Diencephalon (tissue), 1 donor: ENCODE results near the gene HACD1. TPM values are rescaled to one million over a fixed set of nuclear protein-coding genes. Genes with fewer than 3 reads are reported as not detected.

ENCODE experiments used
- small RNA-seq: library from RNA; depleted of rRNA; stranded (forward); fragments of <200 nt; gene quantifications from one replicate; pipeline ENCODE3, GENCODE V24; 2014
- total RNA-seq: library from RNA; depleted of rRNA; stranded (reverse); fragments of >200 nt; gene quantifications from one replicate; pipeline ENCODE4 v1.2.3, GENCODE V29; 2014

The HACD1 gene, protein sequence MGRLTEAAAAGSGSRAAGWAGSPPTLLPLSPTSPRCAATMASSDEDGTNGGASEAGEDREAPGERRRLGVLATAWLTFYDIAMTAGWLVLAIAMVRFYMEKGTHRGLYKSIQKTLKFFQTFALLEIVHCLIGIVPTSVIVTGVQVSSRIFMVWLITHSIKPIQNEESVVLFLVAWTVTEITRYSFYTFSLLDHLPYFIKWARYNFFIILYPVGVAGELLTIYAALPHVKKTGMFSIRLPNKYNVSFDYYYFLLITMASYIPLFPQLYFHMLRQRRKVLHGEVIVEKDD
- 32.3 TPM for total RNA-seq

DNA sequence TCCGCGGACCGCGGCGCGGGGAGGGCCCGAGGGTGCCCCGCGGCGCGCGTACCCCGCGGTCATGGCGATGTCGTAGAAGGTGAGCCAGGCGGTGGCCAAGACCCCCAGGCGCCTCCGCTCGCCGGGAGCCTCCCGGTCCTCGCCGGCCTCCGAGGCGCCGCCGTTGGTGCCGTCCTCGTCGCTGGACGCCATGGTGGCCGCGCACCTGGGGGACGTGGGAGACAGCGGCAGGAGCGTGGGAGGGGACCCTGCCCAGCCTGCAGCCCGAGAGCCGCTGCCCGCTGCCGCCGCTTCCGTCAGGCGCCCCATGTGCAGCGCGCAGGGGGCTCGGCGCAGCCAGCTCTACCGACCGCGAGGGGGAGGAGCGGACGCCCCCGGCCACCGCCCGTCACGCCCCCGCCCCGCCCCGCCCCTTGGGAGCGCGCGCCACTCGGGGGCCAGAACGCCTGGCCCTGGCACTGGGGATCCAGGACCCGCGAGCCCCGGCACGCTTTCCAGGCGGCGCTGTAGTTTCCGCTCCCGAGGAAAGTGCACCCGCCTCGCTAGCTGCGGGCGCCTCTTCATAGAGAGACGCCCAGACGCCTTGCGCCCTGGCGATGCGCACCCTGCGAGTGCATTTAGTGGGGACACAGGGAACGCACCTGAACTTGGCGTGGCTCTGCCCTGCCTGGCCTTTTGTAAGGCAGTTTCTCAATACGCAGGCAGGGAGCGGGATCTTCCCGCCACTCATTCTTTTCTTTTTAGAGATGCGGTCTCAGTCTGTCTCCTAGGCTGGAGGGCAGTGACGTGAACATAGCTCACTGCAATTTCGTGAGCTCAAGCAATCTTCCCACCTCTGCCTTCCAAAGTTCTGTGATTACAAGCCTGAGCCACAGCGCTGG, at the start of gene HACD1:
HACD1 (minus strand) TSS at position 344 of the 881 bp plus-strand sequence; CDS start at position 309, 35 bp downstream.

DNA sequence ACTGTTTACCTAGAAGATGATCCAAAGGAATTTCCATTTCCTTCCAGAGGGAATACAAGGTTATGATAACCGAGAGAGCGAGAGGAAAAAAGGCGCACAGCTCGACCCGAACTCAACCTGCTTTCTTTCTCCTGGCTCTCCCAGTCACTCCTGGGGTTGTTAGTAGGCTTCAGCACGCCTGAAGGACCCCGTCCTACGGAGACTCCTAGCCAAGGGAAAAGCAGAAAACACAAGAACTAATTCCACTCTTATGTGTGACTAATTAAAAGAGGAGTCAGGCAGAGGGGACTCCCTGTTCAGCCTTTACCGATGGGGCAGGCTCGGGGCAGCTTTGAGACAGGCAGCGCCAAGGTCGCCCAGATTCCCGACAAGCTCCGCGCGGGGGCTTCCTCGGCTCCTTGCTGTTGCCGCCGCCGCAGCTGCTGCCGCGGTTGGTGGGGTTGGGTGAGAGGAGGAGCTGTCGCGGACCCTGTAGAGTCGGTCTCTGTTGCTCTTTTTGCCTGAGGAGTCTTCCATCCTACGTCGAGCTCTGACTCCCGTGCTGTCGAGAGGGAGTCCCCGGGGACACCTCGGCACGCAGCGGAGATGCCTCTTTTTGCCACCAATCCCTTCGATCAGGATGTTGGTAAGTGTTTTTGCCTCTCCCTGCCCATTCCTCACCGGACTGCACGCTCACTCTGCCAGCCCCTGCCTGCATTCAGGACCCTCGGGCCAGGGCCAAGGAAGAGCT, 26.7 kb upstream of the HACD1 start, which contains the start of gene STAM:
STAM (plus strand) TSS at position 397 of the 730 bp plus-strand sequence; CDS start at position 586, 189 bp downstream.

Small RNA genes lying within 50 kb of the gene (small RNA-seq; reads per million reads assigned to genes)
- not detected for gene AC069542.2

Other genes starting within 250 kb of the HACD1 start
- gene ST8SIA6, start 162.8 kb downstream of the HACD1 start, total RNA-seq, result 17.8 TPM
- 46.1 TPM for gene STAM, start 26.8 kb upstream of the HACD1 start, total RNA-seq
- 0.23 TPM for gene TMEM236, start 134.8 kb upstream of the HACD1 start, total RNA-seq
- 3.0 TPM for gene MRC1, start 192.0 kb upstream of the HACD1 start, total RNA-seq